Measurements from ENCODE around the gene GID8.
A peak's percentile ranks its signal among the peaks of the same experiment; 100 is the strongest.

GID8 gene

DNA sequence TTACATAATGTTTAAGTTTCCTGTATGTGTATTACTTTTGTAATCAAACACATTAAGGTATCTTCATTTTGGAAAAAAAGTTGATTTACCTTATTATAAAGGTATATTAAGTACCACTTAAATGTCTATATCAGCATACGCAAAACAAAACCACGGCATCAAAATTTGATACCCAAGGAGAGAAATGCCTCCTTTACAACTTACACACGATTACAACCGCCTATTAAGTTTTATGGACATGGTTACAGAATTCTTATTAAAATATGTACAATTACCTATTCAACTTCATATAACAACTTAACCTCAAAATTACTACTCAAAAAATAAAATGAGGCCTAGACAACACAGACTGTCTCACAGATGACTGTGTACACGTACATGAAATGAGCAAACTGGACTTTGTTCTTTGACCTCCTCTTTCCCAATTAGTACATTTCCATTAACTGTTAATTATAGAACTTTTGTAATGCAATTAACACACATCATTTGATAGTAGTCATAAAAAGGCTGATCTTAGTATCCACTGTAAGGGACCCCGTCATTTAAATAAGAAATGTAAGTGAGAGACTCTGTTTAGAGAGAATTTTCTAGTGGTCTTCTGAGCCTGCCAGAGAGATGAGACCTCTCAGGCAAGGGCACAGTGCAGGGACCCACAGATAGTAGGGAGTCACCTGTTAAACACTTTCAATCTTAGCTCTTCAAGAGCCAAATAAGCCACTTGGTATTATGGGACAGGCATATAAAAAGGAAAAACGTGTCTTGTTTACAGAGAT lies 14.1 kb upstream of the GID8 start:
- no peak for DNase-seq

DNA sequence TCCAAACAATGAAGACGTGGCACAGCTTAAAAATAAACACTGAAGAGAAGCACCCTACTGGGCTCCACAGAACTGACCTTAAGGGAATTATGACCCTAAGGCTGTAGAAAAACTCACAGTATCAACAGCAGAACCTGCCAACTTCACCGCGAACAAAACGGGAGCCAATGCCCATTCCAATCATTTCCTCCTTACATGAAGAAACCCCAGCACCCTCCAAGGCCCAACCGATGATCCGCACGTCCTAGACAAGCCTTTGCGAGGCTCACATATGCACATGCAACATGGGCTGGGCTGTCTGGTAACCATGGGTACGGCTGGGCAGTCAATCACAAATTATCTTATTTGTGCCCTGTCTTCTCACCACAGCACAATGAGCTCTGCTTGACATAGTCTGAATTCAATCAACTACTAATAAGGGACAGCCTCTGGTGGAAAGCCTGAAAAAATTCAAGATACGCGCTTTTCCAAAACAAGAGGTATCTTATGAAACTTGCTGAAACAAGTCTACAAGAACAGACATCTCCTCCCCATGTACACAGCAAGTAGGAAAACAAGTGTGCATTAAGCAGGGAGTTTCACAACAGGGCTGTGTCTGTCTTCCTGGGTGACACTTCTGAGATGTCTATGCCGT lies 13.4 kb upstream of the GID8 start:
- DNase-seq: no peak

GRCh38 chr20:62925076-62925419 lies 12.9 kb upstream of the GID8 start:
- no peak for DNase-seq

DNA sequence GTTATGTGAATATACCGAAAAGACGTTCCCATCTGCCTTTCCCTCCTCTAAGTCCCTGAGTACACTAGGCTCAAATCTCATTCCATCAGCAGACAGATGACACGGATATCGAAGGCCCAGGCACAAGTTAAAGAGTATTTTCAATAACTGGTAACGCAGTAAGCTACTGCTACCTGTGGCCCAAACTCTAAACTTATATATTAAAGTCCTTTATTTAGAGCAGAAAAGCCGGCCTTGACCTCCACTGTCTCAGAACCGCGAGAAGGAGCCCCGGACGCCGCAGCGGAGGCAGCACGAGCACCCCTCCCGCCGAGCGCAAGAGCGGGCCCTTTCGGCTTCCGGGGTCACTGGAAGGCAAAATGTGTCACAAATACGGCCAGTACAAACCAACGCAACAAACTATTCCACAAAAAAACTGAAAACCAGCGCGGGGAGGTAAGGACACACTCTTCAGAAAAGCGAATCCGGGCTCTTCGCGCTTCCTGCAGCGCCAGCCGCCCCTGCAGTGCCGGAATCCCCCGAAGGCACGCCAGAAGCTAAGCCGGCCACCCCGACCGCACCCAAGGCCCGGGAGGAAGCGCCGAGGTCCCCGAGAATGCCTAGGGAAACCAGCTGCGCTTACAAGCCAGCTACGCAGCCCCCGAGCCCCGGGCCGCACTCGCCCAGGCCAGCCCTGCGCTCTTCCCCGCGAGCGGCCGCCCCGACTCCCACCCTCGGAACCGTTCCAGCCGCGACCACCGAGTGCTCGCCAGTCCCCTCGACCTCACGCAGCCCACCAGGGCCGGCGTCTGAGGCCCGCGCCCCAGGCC lies 12.3 kb upstream of the GID8 start:
- DNase-seq: peak; percentile 40

- DNase-seq: peak; percentile 89
Measured at GRCh38 chr20:62926229-62927127, 11.5 kb upstream of the GID8 start, which contains the start of gene DIDO1. Gene DIDO1, minus strand, starts transcription at chr20:62926505.

DNA sequence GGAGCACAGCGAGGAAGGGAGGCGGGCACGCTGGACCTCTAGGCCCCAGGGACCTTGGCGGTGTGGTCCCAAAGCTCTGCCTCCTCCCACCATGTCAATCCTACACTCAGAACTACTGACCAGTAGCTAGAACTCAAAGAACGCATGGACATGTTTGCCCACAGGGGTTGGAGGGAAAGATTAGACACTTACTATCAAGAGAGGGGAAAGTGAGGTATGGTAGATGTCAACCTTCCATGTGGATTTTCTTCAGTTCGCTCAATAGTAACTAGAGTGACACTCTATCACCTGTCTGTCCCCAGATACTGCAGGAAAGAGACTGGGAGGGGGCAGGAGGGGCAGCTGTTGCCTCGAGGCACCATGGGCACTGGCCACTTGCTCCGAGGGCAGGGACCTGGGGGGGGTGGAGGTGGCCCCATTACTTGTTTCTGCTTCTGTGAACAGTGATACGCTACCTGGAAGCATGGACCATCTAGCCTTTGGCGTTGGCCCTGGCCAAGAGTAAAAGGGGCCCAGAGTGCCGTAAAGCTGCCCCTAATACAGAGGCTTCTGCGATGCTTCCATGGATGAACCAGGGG lies 10.7 kb upstream of the GID8 start:
- DNase-seq: no peak

DNA sequence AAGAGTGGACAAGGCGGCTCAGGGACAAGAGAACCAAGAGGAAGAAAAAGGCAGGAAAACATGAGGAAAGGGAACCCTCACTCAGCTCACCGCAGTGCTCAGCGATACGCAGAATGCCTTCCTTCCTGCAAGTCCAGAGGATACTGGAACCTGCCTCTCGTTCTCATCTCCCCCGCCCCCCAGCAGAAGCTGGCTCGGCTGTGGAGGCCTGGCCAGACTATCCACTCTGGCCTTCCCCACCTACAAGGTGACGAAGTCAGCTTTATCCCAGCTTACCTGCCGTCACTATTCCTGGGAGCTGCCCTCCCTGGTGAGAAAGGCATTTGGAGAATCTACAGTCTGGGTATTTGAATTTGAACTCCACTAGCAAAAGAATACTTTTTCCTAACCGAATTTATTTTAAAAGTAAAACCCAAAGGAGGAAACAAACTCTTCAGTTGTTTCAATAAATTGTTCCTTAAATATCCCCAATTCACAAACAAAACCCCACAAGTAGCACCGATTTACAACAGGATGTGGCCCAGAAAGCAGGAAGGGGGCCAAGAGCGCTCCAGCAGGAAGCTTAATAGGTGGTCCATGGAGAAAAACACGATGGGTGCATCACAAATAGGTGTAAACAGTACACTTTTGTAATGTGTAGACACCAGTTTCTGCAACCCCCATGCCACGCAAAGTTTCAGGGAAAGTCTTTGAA lies 9.6 kb upstream of the GID8 start:
- DNase-seq: no peak

GRCh38 chr20:62929051-62929538 lies 8.9 kb upstream of the GID8 start:
- DNase-seq: peak; percentile 52

DNA sequence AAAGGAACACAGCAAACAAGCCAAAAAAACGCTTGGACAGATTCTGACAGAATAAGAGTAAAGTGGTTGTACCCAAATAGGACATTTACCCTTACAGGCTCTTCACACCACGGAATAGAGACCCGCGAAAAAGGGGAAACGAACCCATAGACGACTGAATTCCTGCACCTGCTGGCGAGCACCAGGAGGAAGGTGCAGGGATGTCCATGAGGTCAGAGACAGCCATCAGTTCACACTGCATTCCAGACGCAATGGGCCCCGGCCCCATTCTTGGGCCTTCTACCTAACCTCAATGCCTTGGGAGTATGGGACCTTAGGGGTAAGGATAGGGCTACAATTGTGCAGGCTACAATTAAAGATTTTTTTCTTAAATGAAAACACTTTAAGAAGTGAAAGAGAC lies 6.5 kb upstream of the GID8 start:
- no peak for DNase-seq

- DNase-seq: no peak
Measured at GRCh38 chr20:62933966-62934365, 4.0 kb upstream of the GID8 start.

GRCh38 chr20:62935204-62935967 lies 2.6 kb upstream of the GID8 start:
- no peak for DNase-seq

GRCh38 chr20:62935968-62936585 lies 1.9 kb upstream of the GID8 start:
- DNase-seq: no peak

DNA sequence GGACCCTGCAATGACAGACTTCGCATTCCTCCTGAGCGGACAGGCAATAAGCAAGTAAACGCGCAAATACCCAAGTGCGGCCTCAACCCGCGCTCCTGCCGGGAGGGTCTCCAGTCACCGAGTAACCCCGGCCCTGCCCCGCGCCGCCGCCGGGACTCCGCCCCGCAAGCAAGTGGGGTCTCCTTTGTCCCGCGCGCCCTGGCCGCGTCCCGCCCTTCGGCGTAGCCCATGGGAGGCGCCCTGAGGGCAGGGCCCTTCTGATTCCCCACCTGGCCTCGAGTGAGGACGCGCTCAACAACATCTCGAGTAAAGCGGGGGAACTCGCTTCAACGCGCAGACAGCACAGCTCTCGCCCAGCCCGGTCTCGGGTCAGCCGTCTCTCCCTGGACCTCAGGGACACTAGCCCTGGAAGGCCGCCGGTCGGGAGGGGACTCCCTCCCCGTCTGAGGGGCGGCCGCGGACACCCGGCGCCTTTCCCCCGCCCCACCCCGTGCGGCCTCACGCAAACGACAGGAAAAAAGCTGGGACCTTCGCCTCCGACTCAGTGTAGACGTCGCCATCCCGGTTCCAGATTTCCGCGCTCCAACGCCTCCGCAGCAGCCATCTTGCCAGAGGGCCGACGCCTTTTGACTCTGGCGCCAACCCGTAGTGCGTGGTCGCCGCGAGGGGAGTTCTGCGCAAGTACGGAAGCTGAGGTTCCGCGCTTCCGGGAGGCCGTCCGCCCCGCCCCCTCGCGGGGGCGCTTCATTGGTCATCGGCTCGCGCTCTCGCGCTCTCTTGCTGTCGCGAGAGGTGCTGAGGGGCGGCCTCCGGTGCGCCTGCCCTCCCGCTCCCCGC lies 461 bp upstream of the GID8 start:
- DNase-seq: peak; percentile 97

GRCh38 chr20:62940875-62941274 lies 2.9 kb downstream of the GID8 start:
- no peak for DNase-seq

GRCh38 chr20:62941792-62942191 lies 3.8 kb downstream of the GID8 start:
- DNase-seq: no peak

DNA sequence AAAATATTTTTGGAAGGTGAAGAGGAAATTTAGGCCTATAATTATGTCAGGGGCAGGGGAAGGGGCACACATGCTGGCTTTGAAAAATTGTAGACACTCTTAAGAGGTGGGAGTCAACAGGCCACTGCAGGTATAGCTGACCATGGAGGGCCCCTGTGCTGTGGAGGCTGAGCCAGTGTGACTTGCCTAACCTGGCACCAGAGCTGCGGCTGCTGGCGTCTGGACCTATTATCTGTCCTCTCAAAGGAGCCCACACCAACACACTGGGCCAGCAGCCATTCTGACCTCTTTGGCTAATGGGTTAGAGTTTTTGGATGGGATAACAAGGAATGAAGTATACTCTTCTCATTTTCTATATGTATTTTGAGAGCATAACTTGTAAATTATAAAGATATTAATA lies 4.5 kb downstream of the GID8 start:
- no peak for DNase-seq

GRCh38 chr20:62943396-62943795 lies 5.4 kb downstream of the GID8 start:
- DNase-seq: no peak

- no peak for DNase-seq
Measured at GRCh38 chr20:62944184-62944583, 6.2 kb downstream of the GID8 start.

DNA sequence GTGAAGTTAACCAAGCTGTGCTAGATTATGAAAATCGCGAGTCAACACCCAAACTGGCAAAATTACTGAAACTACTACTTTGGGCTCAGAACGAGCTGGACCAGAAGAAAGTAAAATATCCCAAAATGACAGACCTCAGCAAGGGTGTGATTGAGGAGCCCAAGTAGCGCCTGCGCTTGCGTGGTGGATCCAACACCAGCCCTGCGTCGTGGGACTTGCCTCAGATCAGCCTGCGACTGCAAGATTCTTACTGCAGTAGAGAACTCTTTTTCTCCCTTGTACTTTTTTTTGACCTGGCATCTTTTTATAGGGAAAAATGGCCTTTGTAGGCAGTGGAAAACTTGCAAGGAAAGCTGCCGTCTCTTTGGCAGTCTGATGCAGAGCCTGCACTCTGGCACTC lies 6.8 kb downstream of the GID8 start:
- DNase-seq: no peak
